Calu3 (cell line): ENCODE data around the gene CLEC7A. TPM values are rescaled to one million over a fixed set of nuclear protein-coding genes. Genes with fewer than 3 reads are reported as not detected.

ENCODE experiments used
- BruUV-seq: library from RNA; stranded (reverse); fragments of 400-500 nt; replicated peaks from 2 replicates; lab custom pipeline; 2021; lab: Mats Ljungman, UMichigan
- CTCF ChIA-PET: fragments of 300-600 bp; sonication (Branson Sonifier 250); formaldehyde crosslinking; loops from one replicate; lab custom pipeline; 2022; ENCODE audit warnings: antibody characterized with exemption; lab: Charles Lee
- DNase-seq: peaks from one replicate; pipeline ENCODE4 v3.0.0; 2022
- H3K27ac Mint-ChIP-seq: one replicate; pipeline ENCODE4 v1.8.0; 2022; ENCODE audit warnings: mixed read lengths; ENCODE audit not compliant: unreplicated experiment
- H3K27me3 Mint-ChIP-seq: one replicate; pipeline ENCODE4 v1.8.0; 2022; ENCODE audit warnings: mixed read lengths; ENCODE audit not compliant: unreplicated experiment
- H3K36me3 Mint-ChIP-seq: one replicate; pipeline ENCODE4 v1.8.0; 2022; ENCODE audit warnings: mild to moderate bottlenecking, moderate library complexity, mixed read lengths; ENCODE audit not compliant: insufficient read depth, unreplicated experiment
- H3K4me1 Mint-ChIP-seq: one replicate; pipeline ENCODE4 v1.8.0; 2022; ENCODE audit warnings: mild to moderate bottlenecking, low read depth, mixed read lengths; ENCODE audit not compliant: unreplicated experiment
- H3K4me3 Mint-ChIP-seq: one replicate; pipeline ENCODE4 v1.8.0; 2022; ENCODE audit warnings: mild to moderate bottlenecking, low read depth, moderate library complexity, mixed read lengths; ENCODE audit not compliant: unreplicated experiment
- H3K9me3 Mint-ChIP-seq: one replicate; pipeline ENCODE4 v1.8.0; 2022; ENCODE audit warnings: low read depth, mixed read lengths; ENCODE audit not compliant: unreplicated experiment
- CTCF ChIP-seq: fragments of 200-600 bp; IDR thresholded peaks from one replicate; pipeline ENCODE4 v1.8.0; 2022; ENCODE audit warnings: antibody characterized with exemption; ENCODE audit not compliant: unreplicated experiment
- intact Hi-C: fragments of 100-400 bp; cut with micrococcal nuclease; formaldehyde crosslinking; loops from one replicate; pipeline ENCODE4 v1.10.0; 2022; ENCODE audit not compliant: unreplicated experiment
- total RNA-seq: library from RNA; stranded (reverse); gene quantifications from 2 replicates; pipeline ENCODE4 v1.2.3, GENCODE V29; 2022

Gene CLEC7A
- total RNA-seq, 1 experiment from 2014 or later, result 1.2 TPM

GRCh38 chr12:10140001-10140400 is 10.0 kb upstream of the CLEC7A start:
- Mint-ChIP-seq H3K4me3 (no peak overlapping the region), H3K27me3 (no peaks in the 10 kb centered on the region), H3K4me1 (no peaks in the 10 kb centered on the region), H3K36me3 (no peaks in the 10 kb centered on the region), H3K9me3 (no peaks in the 10 kb centered on the region), H3K27ac (no peak overlapping the region)
- CTCF ChIA-PET, result interaction anchor here (0.6 to 2.3 kb wide), 6 partner anchors 15 to 392 kb away, joined by 3 to 13 read pairs (median 4); partner anchors contain the start of gene CLEC12B
- DNase-seq, result peak; percentile 54
- TF ChIP-seq CTCF, result peak; percentile 40
- intact Hi-C loops, result loop anchor here (1.0 to 5.0 kb wide), 4 partner anchors 106 to 390 kb away; partner anchors contain the start of gene CLEC12B
- BruUV-seq, result no TSS peak

GRCh38 chr12:10136637-10137205 is 6.7 kb upstream of the CLEC7A start:
- Mint-ChIP-seq H3K27ac (no peak overlapping the region), H3K4me1 (no peaks in the 10 kb centered on the region), H3K27me3 (no peaks in the 10 kb centered on the region), H3K36me3 (no peaks in the 10 kb centered on the region), H3K4me3 (no peak overlapping the region), H3K9me3 (no peaks in the 10 kb centered on the region)
- intact Hi-C loops, result no loop called here
- CTCF ChIA-PET, result no interaction called here
- DNase-seq, result no peak
- no TSS peak for BruUV-seq
- no peak for TF ChIP-seq CTCF

GRCh38 chr12:10135126-10135525 is 5.1 kb upstream of the CLEC7A start:
- DNase-seq, result no peak
- CTCF ChIA-PET, result interaction anchor here (0.6 kb wide), 1 partner anchor 310 kb away, joined by 3 read pairs; no protein-coding TSS in a partner anchor
- no TSS peak for BruUV-seq

GRCh38 chr12:10132850-10133370 is 2.9 kb upstream of the CLEC7A start:
- no TSS peak for BruUV-seq
- Mint-ChIP-seq H3K4me3 (no peak overlapping the region), H3K4me1 (no peaks in the 10 kb centered on the region), H3K36me3 (no peaks in the 10 kb centered on the region), H3K27me3 (no peaks in the 10 kb centered on the region), H3K9me3 (no peaks in the 10 kb centered on the region), H3K27ac (no peak overlapping the region)
- CTCF ChIA-PET, result no interaction called here
- DNase-seq, result no peak
- intact Hi-C loops, result no loop called here
- no peak for TF ChIP-seq CTCF

More at GRCh38 chr12:10135126-10135525, 5.1 kb upstream of the CLEC7A start:
- Mint-ChIP-seq H3K4me3 (no peak overlapping the region), H3K27ac (no peak overlapping the region), H3K27me3 (no peaks in the 10 kb centered on the region), H3K9me3 (no peaks in the 10 kb centered on the region), H3K4me1 (no peaks in the 10 kb centered on the region), H3K36me3 (no peaks in the 10 kb centered on the region)
- intact Hi-C loops, result no loop called here
- no peak for TF ChIP-seq CTCF
